GM21528 (cell line): ENCODE measurements around the gene TRIB2.

Experiments used
- ATAC-seq: cut with Tn5 transposase; IDR thresholded peaks from one replicate; pipeline ENCODE4 v1.9.1; 2021; ENCODE audit warnings: mild to moderate bottlenecking, moderate library complexity; ENCODE audit not compliant: unreplicated experiment, low FRiP score

Gene TRIB2

GRCh38 chr2:12737297-12737696 lies 20.6 kb downstream of the TRIB2 start:
- no peak for ATAC-seq

GRCh38 chr2:12737738-12738485 lies 21.2 kb downstream of the TRIB2 start:
- ATAC-seq: no peak

GRCh38 chr2:12739721-12740254 lies 23.1 kb downstream of the TRIB2 start:
- ATAC-seq: no peak

GRCh38 chr2:12741380-12741779 lies 24.6 kb downstream of the TRIB2 start:
- no peak for ATAC-seq

GRCh38 chr2:12742891-12743290 lies 26.2 kb downstream of the TRIB2 start:
- ATAC-seq: no peak

- ATAC-seq: no peak
Observed at GRCh38 chr2:12750166-12750905, 33.6 kb downstream of the TRIB2 start.

GRCh38 chr2:12754643-12755042 lies 37.9 kb downstream of the TRIB2 start:
- ATAC-seq: no peak

- no peak for ATAC-seq
Observed at GRCh38 chr2:12755384-12755783, 38.6 kb downstream of the TRIB2 start.

- no peak for ATAC-seq
Observed at GRCh38 chr2:12759248-12759647, 42.5 kb downstream of the TRIB2 start.

GRCh38 chr2:12761104-12761503 lies 44.4 kb downstream of the TRIB2 start:
- no peak for ATAC-seq

- ATAC-seq: no peak
Observed at GRCh38 chr2:12762337-12762736, 45.6 kb downstream of the TRIB2 start.

- ATAC-seq: no peak
Observed at GRCh38 chr2:12762976-12763375, 46.2 kb downstream of the TRIB2 start.

GRCh38 chr2:12763486-12763885 lies 46.8 kb downstream of the TRIB2 start:
- ATAC-seq: no peak

GRCh38 chr2:12764075-12764730 lies 47.5 kb downstream of the TRIB2 start:
- no peak for ATAC-seq

GRCh38 chr2:12764849-12765605 lies 48.3 kb downstream of the TRIB2 start:
- no peak for ATAC-seq

- no peak for ATAC-seq
Observed at GRCh38 chr2:12766421-12766879, 49.7 kb downstream of the TRIB2 start.

GRCh38 chr2:12767541-12767940 lies 50.8 kb downstream of the TRIB2 start:
- no peak for ATAC-seq

- ATAC-seq: no peak
Observed at GRCh38 chr2:12767996-12768624, 51.4 kb downstream of the TRIB2 start.

GRCh38 chr2:12769492-12770105 lies 52.9 kb downstream of the TRIB2 start:
- ATAC-seq: no peak
